OCI-LY3 (cell line): ENCODE results near the gene CENPK.

Experiments used
- H2AFZ ChIP-seq: fragments of 200-600, 300-600 bp; shearing (Covaris generic); 2 replicates; pipeline ENCODE4 v1.6.0; 2014; ENCODE audit warnings: antibody characterized with exemption, low read depth, low read length
- H3K27ac ChIP-seq: fragments of 200-600, 300-600 bp; sonication (generic); 2 replicates; pipeline ENCODE4 v1.5.1; 2014; ENCODE audit warnings: mild to moderate bottlenecking, low read length, moderate library complexity, mixed read lengths
- H3K27me3 ChIP-seq: fragments of 200-600, 300-600 bp; sonication (generic); 2 replicates; pipeline ENCODE4 v1.6.1; 2014; ENCODE audit warnings: low read depth, low read length, mixed read lengths
- H3K36me3 ChIP-seq: fragments of 200-600, 300-600 bp; sonication (generic); replicated peaks from 2 replicates; pipeline ENCODE3; 2014; ENCODE audit warnings: low read depth, low read length, mixed read lengths
- H3K4me1 ChIP-seq: fragments of 300-600, 200-600 bp; sonication (generic); 2 replicates; pipeline ENCODE4 v1.6.1; 2014; ENCODE audit warnings: low read length, mixed read lengths
- H3K4me2 ChIP-seq: fragments of 200-600, 300-600 bp; sonication (generic); 2 replicates; pipeline ENCODE4 v1.6.1; 2014; ENCODE audit warnings: low read length, mixed read lengths
- H3K4me3 ChIP-seq: fragments of 300-600, 200-600 bp; sonication (generic); 2 replicates; pipeline ENCODE4 v1.5.1; 2014; ENCODE audit warnings: antibody characterized with exemption, mild to moderate bottlenecking, low read length, moderate library complexity
- H3K79me2 ChIP-seq: fragments of 300-600, 200-600 bp; shearing (Covaris generic); 2 replicates; pipeline ENCODE4 v1.6.1; 2014; ENCODE audit warnings: mild to moderate bottlenecking, low read length, mixed read lengths
- H3K9ac ChIP-seq: fragments of 300-600, 200-600 bp; shearing (Covaris generic); 2 replicates; pipeline ENCODE4 v1.6.0; 2014; ENCODE audit warnings: mild to moderate bottlenecking, low read length, moderate library complexity
- H3K9me3 ChIP-seq: fragments of 200-600, 300-600 bp; shearing (Covaris generic); 2 replicates; pipeline ENCODE4 v1.6.1; 2014; ENCODE audit warnings: low read length, mixed read lengths; ENCODE audit not compliant: insufficient read depth
- H4K20me1 ChIP-seq: fragments of 200-600, 300-600 bp; sonication (generic); 2 replicates; pipeline ENCODE4 v1.6.1; 2016; ENCODE audit warnings: low read length, mixed read lengths; ENCODE audit not compliant: insufficient read depth
- EZH2phosphoT487 ChIP-seq: fragments of 200-600 bp; shearing (Covaris generic); IDR thresholded peaks from 2 replicates; pipeline ENCODE4 v1.6.1; 2018; ENCODE audit warnings: antibody characterized with exemption, mixed run types, low read depth
- TF ChIP-seq, protein P1 (sequence below): fragments of 200-600, 300-600 bp; sonication (generic); IDR thresholded peaks from 2 replicates; pipeline ENCODE4 v1.5.1; 2014; ENCODE audit warnings: antibody characterized with exemption, low read length, low read depth

The CENPK gene

DNA sequence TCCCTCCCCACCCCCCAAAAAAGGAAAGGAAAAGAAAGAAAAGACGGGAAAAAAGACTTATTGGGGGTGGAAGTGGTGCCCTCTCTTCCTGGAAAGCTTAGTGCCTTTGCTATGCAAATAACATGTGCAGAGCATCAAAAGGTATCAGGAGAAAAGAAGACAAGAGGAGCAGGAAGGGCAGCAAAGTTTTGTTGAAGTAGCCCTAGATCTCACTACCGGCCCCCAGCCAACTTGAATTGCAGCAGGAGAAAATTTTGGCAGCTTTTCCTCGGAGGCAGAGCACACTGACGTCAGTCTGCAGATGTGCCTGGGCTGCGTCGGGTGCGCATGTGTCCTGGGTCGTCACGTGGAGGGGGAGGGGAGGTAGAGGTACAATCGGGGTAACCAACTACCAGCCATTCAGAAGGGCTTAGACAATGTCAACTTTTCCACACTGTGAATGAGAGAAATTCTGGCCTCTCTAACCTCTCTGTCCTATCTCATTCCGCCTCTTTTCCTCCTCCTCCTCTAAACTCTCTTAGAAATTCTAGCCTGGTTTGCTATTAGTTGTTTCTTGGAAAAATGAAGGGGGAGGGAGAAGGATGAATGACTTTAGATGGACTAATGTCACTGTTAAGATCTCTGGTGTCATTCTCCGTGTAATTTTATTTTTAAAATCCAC lies 81.2 kb downstream of the CENPK start, which contains the start of gene ADAMTS6:
ADAMTS6 (minus strand) TSS at position 286 of the 661 bp plus-strand sequence. CDS start 8,247 bp downstream, outside the sequence.
- Histone ChIP-seq H3K27ac (peak within 1 kb of the TSS; percentile 5; the same call in 1 of the 2 replicates), H3K4me1 (peaks cover 14% of the 10 kb centered on the region)
- TF ChIP-seq EZH2phosphoT487: no peak
- TF ChIP-seq, protein P1, sequence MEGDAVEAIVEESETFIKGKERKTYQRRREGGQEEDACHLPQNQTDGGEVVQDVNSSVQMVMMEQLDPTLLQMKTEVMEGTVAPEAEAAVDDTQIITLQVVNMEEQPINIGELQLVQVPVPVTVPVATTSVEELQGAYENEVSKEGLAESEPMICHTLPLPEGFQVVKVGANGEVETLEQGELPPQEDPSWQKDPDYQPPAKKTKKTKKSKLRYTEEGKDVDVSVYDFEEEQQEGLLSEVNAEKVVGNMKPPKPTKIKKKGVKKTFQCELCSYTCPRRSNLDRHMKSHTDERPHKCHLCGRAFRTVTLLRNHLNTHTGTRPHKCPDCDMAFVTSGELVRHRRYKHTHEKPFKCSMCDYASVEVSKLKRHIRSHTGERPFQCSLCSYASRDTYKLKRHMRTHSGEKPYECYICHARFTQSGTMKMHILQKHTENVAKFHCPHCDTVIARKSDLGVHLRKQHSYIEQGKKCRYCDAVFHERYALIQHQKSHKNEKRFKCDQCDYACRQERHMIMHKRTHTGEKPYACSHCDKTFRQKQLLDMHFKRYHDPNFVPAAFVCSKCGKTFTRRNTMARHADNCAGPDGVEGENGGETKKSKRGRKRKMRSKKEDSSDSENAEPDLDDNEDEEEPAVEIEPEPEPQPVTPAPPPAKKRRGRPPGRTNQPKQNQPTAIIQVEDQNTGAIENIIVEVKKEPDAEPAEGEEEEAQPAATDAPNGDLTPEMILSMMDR: no peak

DNA sequence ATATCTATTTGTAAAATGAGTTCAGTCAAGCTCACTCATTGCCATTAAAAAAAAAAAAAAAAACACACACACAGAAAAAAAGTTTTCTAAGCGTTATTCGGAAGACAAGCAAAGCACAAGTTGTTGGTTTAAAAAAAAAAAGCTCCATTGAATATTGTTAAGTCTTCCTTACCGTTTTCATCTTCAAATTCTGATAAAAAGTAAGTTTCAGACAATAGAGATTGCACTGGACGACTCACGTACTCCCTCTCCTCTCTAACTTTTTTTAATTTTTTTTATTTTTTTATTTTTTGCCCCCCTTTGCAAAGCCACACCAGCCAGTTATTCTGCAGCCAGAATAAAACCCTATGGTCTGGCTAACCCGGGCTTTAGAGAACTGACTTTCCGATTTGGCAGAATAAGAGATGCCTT lies 81.8 kb downstream of the CENPK start:
- peak overlapping the region; percentile 88 for H3K4me3 ChIP-seq
- H3K9me3 ChIP-seq: no peaks in the 10 kb centered on the region
- H3K27me3 ChIP-seq: no peaks in the 10 kb centered on the region
- no peaks in the 10 kb centered on the region for H3K79me2 ChIP-seq
- H3K27ac ChIP-seq: peak overlapping the region; percentile 5; the same call in 1 of the 2 replicates
- peaks cover 14% of the 10 kb centered on the region for H3K4me1 ChIP-seq
- TF ChIP-seq EZH2phosphoT487: no peak
- TF ChIP-seq, protein P1: no peak
- H2AFZ ChIP-seq: peak overlapping the region; percentile 99
- H3K36me3 ChIP-seq: no peaks in the 10 kb centered on the region
- peak overlapping the region; percentile 93 for H3K4me2 ChIP-seq
- H4K20me1 ChIP-seq: no peaks in the 10 kb centered on the region
- peak overlapping the region; percentile 66 for H3K9ac ChIP-seq

More for the DNA sequence above, 81.2 kb downstream of the CENPK start, which contains the start of gene ADAMTS6:
- no peaks in the 10 kb centered on the region for H4K20me1 ChIP-seq
- H3K4me2 ChIP-seq: peak within 1 kb of the TSS; percentile 93
- H3K9ac ChIP-seq: peak within 1 kb of the TSS; percentile 66
- H3K9me3 ChIP-seq: no peaks in the 10 kb centered on the region
- peak within 1 kb of the TSS; percentile 88 for H3K4me3 ChIP-seq
- peak within 1 kb of the TSS; percentile 99 for H2AFZ ChIP-seq
- H3K27me3 ChIP-seq: no peaks in the 10 kb centered on the region
- no peaks in the 10 kb centered on the region for H3K79me2 ChIP-seq
- H3K36me3 ChIP-seq: no peaks in the 10 kb centered on the region

DNA sequence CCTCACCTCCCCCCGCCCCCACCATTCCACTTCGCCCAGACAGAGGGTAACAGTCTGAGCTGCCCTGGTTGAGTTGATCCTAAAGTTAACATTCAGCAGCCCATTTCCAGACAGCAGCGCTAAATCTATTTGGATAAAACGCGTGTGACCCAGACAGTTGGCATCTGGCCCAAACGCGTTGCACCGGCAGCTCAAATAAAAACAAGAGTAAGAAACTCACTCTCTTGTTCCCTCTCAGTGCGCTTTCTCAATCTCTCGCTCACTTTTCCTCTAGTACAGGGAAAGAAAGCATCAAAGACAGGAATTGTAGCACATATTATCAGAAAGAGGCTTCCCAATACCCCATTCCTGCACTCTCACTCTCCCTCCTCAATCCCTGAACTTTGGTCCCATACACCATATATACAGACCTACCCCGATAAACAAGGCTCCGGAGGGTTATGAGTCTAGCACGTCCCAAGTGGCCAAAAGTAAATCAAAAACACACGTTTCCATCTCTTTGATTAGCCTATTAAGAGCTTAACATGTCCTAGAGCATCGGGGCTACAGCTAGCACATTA lies 82.6 kb downstream of the CENPK start:
- H3K79me2 ChIP-seq: no peaks in the 10 kb centered on the region
- peak overlapping the region; percentile 66 for H3K9ac ChIP-seq
- H3K4me3 ChIP-seq: peak overlapping the region; percentile 88

DNA sequence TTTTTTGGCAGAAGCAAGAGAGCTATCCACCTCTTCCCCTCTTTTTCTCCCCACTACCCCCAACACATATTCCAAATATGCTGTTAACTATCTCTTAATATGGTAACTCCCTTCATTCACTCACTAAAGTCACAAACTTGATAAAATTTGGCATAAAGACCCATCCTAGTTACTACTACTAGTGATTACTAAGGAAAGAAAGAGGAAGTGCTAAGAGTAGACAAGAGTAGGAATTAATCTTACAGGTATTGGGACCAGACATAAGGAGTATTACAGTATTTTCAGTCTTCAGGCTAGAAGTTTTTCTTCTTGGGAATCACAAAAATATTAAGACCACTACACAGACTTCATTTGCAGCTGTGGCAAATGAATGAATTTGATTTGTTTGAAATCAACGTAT lies 83.4 kb downstream of the CENPK start:
- no peaks in the 10 kb centered on the region for H3K9me3 ChIP-seq
- H3K4me1 ChIP-seq: peaks cover 18% of the 10 kb centered on the region
- TF ChIP-seq EZH2phosphoT487: no peak
- TF ChIP-seq, protein P1: no peak
- H2AFZ ChIP-seq: no peak overlapping the region
- no peak overlapping the region for H3K9ac ChIP-seq
- peak overlapping the region; percentile 88 for H3K4me3 ChIP-seq
- no peak overlapping the region for H3K27ac ChIP-seq
- no peaks in the 10 kb centered on the region for H4K20me1 ChIP-seq
- peak overlapping the region; percentile 93 for H3K4me2 ChIP-seq
- no peaks in the 10 kb centered on the region for H3K36me3 ChIP-seq
- H3K79me2 ChIP-seq: no peaks in the 10 kb centered on the region
- no peaks in the 10 kb centered on the region for H3K27me3 ChIP-seq

More for the DNA sequence above, 82.6 kb downstream of the CENPK start:
- Histone ChIP-seq H3K27me3 (no peaks in the 10 kb centered on the region), H3K4me1 (peaks cover 18% of the 10 kb centered on the region), H3K4me2 (peak overlapping the region; percentile 93), H3K36me3 (no peaks in the 10 kb centered on the region), H3K9me3 (no peaks in the 10 kb centered on the region), H4K20me1 (no peaks in the 10 kb centered on the region), H2AFZ (peak overlapping the region; percentile 99; the same call in 1 of the 2 replicates), H3K27ac (no peak overlapping the region)
- TF ChIP-seq EZH2phosphoT487: no peak
- TF ChIP-seq, protein P1: no peak
